Measurements from ENCODE around the gene SORCS2.
A peak's percentile ranks its signal among the peaks of the same experiment; 100 is the strongest.

SORCS2 gene

DNA sequence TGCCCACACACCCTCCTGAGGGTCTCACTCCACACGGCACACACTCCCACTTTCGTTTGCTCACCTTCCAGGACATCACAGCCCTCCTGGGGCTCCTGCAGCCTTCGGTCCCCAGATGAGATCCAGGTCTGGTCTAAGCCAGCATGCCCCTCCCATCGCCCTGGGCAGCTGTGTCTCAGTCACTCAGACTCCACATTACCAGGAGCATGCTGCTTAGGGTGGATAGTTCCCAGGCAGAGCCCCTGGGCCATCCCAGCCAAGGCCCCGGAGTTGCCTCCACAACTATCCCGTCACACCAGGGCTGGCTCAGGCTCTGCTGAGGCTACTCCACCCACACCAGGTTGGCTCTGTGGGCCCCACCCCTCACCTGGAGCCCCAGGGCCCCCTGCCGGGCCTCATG, 292.8 kb downstream of the SORCS2 start:
- H3K4me1 Mint-ChIP-seq (ENCODE audit: low read depth), result no peaks in the 10 kb centered on the region
- H3K9me3 Mint-ChIP-seq, result no peaks in the 10 kb centered on the region
- H3K4me3 Mint-ChIP-seq, result no peak overlapping the region
- no peaks in the 10 kb centered on the region for H3K36me3 Mint-ChIP-seq (ENCODE audit: low read depth)
- no peaks in the 10 kb centered on the region for H3K27me3 Mint-ChIP-seq (ENCODE audit: low read depth)
- H3K27ac Mint-ChIP-seq, result no peak overlapping the region

- Mint-ChIP-seq H3K27me3 (ENCODE audit: low read depth) (no peaks in the 10 kb centered on the region), H3K27ac (no peak overlapping the region), H3K36me3 (ENCODE audit: low read depth) (no peaks in the 10 kb centered on the region)
Observed at GRCh38 chr4:7486101-7486500, 293.8 kb downstream of the SORCS2 start.

DNA sequence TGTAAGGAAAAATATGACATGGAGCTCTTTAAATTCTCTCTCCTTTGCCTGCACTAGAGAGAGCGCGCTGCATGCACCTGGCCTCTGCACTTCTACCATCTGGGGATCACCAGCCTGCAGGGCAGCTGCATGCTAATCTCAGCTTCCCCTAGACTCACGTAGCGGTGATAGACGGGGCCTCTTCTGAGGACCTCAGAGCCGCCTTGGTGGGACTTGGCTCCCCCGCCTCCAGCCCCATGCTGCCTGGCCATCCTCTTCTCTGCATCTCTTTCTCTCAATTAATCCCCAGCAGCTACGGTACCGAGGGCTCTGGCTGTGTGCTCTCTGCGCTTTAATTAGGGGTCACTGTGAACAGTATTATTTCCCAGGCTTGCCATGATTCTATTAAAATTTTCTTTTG, 295.2 kb downstream of the SORCS2 start:
- no peaks in the 10 kb centered on the region for H3K36me3 Mint-ChIP-seq (ENCODE audit: low read depth)
- H3K4me1 Mint-ChIP-seq (ENCODE audit: low read depth), result no peaks in the 10 kb centered on the region
- H3K27me3 Mint-ChIP-seq (ENCODE audit: low read depth), result no peaks in the 10 kb centered on the region
- H3K27ac Mint-ChIP-seq, result no peak overlapping the region
- H3K9me3 Mint-ChIP-seq, result no peaks in the 10 kb centered on the region
- no peak overlapping the region for H3K4me3 Mint-ChIP-seq

More at GRCh38 chr4:7486101-7486500, 293.8 kb downstream of the SORCS2 start:
- H3K4me3 Mint-ChIP-seq, result no peak overlapping the region
- H3K4me1 Mint-ChIP-seq (ENCODE audit: low read depth), result no peaks in the 10 kb centered on the region
- no peaks in the 10 kb centered on the region for H3K9me3 Mint-ChIP-seq

DNA sequence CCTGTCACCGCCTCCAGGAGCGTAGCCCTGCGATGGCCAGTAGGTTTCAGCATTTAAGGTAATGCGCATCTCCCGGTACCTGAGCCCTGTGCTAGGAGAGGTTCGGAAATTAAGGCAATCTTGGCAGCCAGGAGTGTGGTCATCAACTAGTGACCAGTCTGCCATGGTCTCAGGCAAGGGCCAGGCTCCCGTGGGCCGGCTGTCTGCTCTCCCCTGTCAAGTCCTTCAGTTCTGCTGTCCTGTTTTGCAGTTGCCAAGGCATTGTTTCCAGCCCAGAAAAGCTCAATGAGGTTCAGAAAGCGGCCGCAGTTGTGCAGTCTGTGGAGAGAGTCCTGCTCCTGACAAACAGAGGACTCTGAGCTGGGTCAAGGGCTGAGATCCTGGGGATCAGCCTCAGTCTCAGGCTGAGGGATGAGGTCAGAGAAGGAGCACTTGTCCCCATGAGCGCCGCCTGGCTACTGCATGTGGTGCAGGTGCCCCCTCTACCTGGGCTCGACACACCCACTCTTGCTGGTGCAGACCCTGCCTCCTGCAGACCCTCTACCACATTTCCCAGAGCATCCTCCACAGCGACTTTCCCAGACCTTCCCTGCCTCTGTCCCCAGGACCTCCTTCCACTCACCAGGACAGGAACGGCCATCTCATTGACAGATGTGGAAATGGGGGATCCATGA, 295.8 kb downstream of the SORCS2 start:
- Mint-ChIP-seq H3K4me3 (no peak overlapping the region), H3K9me3 (no peaks in the 10 kb centered on the region), H3K27me3 (ENCODE audit: low read depth) (no peaks in the 10 kb centered on the region), H3K36me3 (ENCODE audit: low read depth) (no peaks in the 10 kb centered on the region), H3K4me1 (ENCODE audit: low read depth) (no peaks in the 10 kb centered on the region), H3K27ac (no peak overlapping the region)

- H3K9me3 Mint-ChIP-seq, result no peaks in the 10 kb centered on the region
Observed at GRCh38 chr4:7491915-7492314, 299.6 kb downstream of the SORCS2 start.

DNA sequence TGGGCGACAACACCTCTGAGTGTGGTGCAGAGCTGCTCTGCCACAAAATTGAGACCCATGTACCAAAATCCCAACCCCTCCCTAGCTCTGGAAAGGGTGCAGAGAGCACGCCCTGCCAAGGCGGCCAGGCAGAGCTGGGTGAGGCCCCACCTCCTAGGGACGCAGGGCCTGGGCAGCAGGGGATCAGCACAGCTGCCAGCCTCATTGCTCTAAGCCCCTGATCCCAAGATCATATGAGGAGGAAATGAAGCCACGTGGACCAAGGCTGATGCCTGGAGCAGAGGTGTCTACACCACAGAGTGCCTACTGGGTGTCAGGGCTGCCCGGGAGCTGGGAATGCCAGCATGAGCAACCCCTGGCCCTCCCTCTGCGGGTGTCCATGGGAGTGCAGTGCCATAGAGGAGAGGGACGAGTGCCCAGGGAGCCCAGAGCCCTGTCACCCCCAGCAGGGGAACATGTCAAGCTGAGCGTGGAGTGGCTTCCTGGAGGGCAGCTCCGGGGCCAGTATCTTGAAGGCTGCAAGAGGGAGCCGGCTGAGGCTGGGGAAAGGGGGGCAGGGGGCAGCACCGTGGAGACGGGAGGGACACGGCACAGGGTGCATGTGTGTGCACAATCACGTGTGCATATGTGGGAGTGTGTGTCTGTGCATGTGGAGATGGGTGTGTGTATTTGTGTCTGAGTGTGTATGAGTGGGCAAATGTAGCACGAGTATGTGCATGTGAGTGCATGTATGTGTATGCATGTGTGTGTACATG, 306.3 kb downstream of the SORCS2 start:
- no peaks in the 10 kb centered on the region for H3K4me1 Mint-ChIP-seq (ENCODE audit: low read depth)
- H3K27me3 Mint-ChIP-seq (ENCODE audit: low read depth), result peaks cover 3% of the 10 kb centered on the region
- H3K4me3 Mint-ChIP-seq, result no peak overlapping the region
- no peaks in the 10 kb centered on the region for H3K9me3 Mint-ChIP-seq
- peak overlapping the region; percentile 52 for H3K27ac Mint-ChIP-seq
- no peaks in the 10 kb centered on the region for H3K36me3 Mint-ChIP-seq (ENCODE audit: low read depth)

More at GRCh38 chr4:7491915-7492314, 299.6 kb downstream of the SORCS2 start:
- no peaks in the 10 kb centered on the region for H3K36me3 Mint-ChIP-seq (ENCODE audit: low read depth)
- H3K4me1 Mint-ChIP-seq (ENCODE audit: low read depth), result no peaks in the 10 kb centered on the region
- H3K4me3 Mint-ChIP-seq, result no peak overlapping the region
- no peak overlapping the region for H3K27ac Mint-ChIP-seq
- H3K27me3 Mint-ChIP-seq (ENCODE audit: low read depth), result no peaks in the 10 kb centered on the region

- peaks cover 3% of the 10 kb centered on the region for H3K27me3 Mint-ChIP-seq (ENCODE audit: low read depth)
- H3K27ac Mint-ChIP-seq, result no peak overlapping the region
- H3K36me3 Mint-ChIP-seq (ENCODE audit: low read depth), result no peaks in the 10 kb centered on the region
- H3K4me3 Mint-ChIP-seq, result no peak overlapping the region
- no peaks in the 10 kb centered on the region for H3K9me3 Mint-ChIP-seq
- H3K4me1 Mint-ChIP-seq (ENCODE audit: low read depth), result no peaks in the 10 kb centered on the region
Observed at GRCh38 chr4:7499661-7500060, 307.3 kb downstream of the SORCS2 start.

DNA sequence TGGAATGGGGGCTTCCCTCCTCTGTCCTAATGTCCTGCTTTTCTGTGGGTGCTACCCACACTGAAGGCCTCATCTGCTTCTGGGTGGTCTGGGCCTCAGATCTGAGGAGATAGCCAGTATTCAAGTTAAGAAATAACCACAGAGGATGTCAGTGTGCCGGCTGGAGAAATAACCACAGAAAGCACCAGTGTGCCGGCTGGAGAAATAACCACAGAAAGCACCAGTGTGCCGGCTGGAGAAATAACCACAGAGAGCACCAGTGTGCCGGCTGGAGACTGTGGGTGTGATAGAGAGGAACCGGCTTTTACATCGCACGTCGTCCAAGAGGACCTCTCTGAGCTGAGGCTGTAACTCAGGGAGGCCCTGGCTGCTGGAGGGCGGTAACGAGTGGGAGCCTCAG, 308.1 kb downstream of the SORCS2 start:
- Mint-ChIP-seq H3K9me3 (no peaks in the 10 kb centered on the region), H3K27me3 (ENCODE audit: low read depth) (peaks cover 3% of the 10 kb centered on the region), H3K27ac (no peak overlapping the region), H3K4me3 (no peak overlapping the region), H3K36me3 (ENCODE audit: low read depth) (no peaks in the 10 kb centered on the region), H3K4me1 (ENCODE audit: low read depth) (no peaks in the 10 kb centered on the region)

DNA sequence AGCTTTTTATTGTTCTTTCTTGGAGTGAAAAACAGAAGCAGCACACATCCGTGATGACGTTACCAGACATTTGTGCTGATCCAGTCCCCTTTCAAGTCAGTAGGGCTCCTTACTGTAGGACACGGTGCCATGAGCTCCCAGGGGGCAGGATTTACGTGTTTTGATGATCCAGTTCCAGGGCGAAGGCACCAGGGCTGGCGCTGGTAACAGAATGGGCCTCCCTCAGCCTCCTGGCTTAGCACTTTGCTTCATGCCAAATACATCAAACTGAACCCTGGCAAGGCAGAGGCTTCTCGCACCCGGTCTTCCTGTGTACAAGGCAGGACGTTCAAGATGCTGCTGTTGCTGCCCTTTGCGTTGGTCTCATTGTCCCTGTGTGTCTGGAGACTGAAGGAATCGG, 309.0 kb downstream of the SORCS2 start:
- H3K27ac Mint-ChIP-seq, result no peak overlapping the region
- peaks cover 3% of the 10 kb centered on the region for H3K27me3 Mint-ChIP-seq (ENCODE audit: low read depth)
- no peaks in the 10 kb centered on the region for H3K9me3 Mint-ChIP-seq
- H3K4me3 Mint-ChIP-seq, result no peak overlapping the region
- no peaks in the 10 kb centered on the region for H3K4me1 Mint-ChIP-seq (ENCODE audit: low read depth)
- no peaks in the 10 kb centered on the region for H3K36me3 Mint-ChIP-seq (ENCODE audit: low read depth)

GRCh38 chr4:7501873-7502272, 309.5 kb downstream of the SORCS2 start:
- H3K4me1 Mint-ChIP-seq (ENCODE audit: low read depth), result no peaks in the 10 kb centered on the region
- no peak overlapping the region for H3K4me3 Mint-ChIP-seq
- H3K36me3 Mint-ChIP-seq (ENCODE audit: low read depth), result no peaks in the 10 kb centered on the region
- H3K27ac Mint-ChIP-seq, result no peak overlapping the region
- no peaks in the 10 kb centered on the region for H3K9me3 Mint-ChIP-seq
- peaks cover 8% of the 10 kb centered on the region for H3K27me3 Mint-ChIP-seq (ENCODE audit: low read depth)

- H3K27me3 Mint-ChIP-seq (ENCODE audit: low read depth), result peaks cover 15% of the 10 kb centered on the region
- no peaks in the 10 kb centered on the region for H3K9me3 Mint-ChIP-seq
- H3K36me3 Mint-ChIP-seq (ENCODE audit: low read depth), result no peaks in the 10 kb centered on the region
Observed at GRCh38 chr4:7503559-7504249, 311.4 kb downstream of the SORCS2 start.

GRCh38 chr4:7505116-7505900, 313.0 kb downstream of the SORCS2 start:
- Mint-ChIP-seq H3K4me1 (ENCODE audit: low read depth) (no peaks in the 10 kb centered on the region), H3K9me3 (no peaks in the 10 kb centered on the region), H3K36me3 (ENCODE audit: low read depth) (no peaks in the 10 kb centered on the region), H3K4me3 (no peak overlapping the region), H3K27me3 (ENCODE audit: low read depth) (peaks cover 12% of the 10 kb centered on the region), H3K27ac (no peak overlapping the region)

More at GRCh38 chr4:7503559-7504249, 311.4 kb downstream of the SORCS2 start:
- no peaks in the 10 kb centered on the region for H3K4me1 Mint-ChIP-seq (ENCODE audit: low read depth)
- H3K27ac Mint-ChIP-seq, result no peak overlapping the region
- H3K4me3 Mint-ChIP-seq, result no peak overlapping the region

DNA sequence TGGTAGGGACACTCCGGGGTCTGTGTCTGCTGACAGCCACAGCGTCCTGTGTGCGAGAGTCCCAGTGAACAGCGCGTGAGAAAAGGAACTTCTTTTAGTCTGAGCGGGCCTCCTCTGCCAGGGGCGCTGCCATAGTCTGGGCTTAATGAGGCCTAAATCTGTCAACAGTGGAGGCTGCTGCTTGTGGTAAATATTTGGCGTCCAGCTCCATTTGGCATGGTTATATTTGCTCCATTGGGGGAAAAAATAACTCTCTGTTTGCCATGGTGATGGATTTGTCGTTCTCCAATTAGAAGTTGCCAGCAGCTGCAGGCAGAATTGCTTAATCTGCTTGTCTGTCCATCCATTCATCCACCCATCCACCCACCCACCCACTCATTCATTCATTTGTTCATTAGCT, 313.8 kb downstream of the SORCS2 start:
- Mint-ChIP-seq H3K36me3 (ENCODE audit: low read depth) (no peaks in the 10 kb centered on the region), H3K4me1 (ENCODE audit: low read depth) (no peaks in the 10 kb centered on the region), H3K4me3 (no peak overlapping the region), H3K9me3 (no peaks in the 10 kb centered on the region), H3K27ac (no peak overlapping the region), H3K27me3 (ENCODE audit: low read depth) (peaks cover 15% of the 10 kb centered on the region)

GRCh38 chr4:7506572-7506971, 314.2 kb downstream of the SORCS2 start:
- no peaks in the 10 kb centered on the region for H3K36me3 Mint-ChIP-seq (ENCODE audit: low read depth)
- no peaks in the 10 kb centered on the region for H3K4me1 Mint-ChIP-seq (ENCODE audit: low read depth)
- peaks cover 15% of the 10 kb centered on the region for H3K27me3 Mint-ChIP-seq (ENCODE audit: low read depth)
- no peaks in the 10 kb centered on the region for H3K9me3 Mint-ChIP-seq
- no peak overlapping the region for H3K27ac Mint-ChIP-seq
- H3K4me3 Mint-ChIP-seq, result no peak overlapping the region
